ENCODE measurements around the gene ZNF646. TPM values are rescaled to one million over a fixed set of nuclear protein-coding genes. Genes with fewer than 3 reads are reported as not detected.
A peak's percentile ranks its signal among the peaks of the same experiment; 100 is the strongest.

ZNF646 gene
- total and polyA plus RNA-seq, 2 of the 13 experiments (the other 11 are each of a cell fraction or from before 2014, with no cell fraction given) = 3.4 to 10.9 TPM

GRCh38 chr16:31073142-31073969 is 866 bp upstream of the ZNF646 start (continued):
- no peak for TF ChIP-seq THAP8 (CRISPR knock-in tag; IDR thresholded peaks at IDR 0.05; ENCODE audit: borderline replicate concordance)
- no peak for TF ChIP-seq ZNF562 (CRISPR knock-in tag; IDR thresholded peaks at IDR 0.05; ENCODE audit: borderline replicate concordance)
- peak; percentile 30 for TF ChIP-seq ZFYVE20 (CRISPR knock-in tag; IDR thresholded peaks at IDR 0.05; ENCODE audit: borderline replicate concordance, low read depth)
- TF ChIP-seq KLF16 (CRISPR knock-in tag; IDR thresholded peaks at IDR 0.05) = peak in 1 of 2 experiments; percentile 11; a peak in 1 of 4 replicates
- peak; percentile 53 to 75; a peak in 3 of 4 replicates for TF ChIP-seq POLR2A (IDR thresholded peaks at IDR 0.05; ENCODE audit: insufficient read depth in 1 of 2, low read depth in 2 of 2, low read length in 2 of 2)
- TF ChIP-seq ZNF138 (CRISPR knock-in tag; IDR thresholded peaks at IDR 0.05; ENCODE audit: low read depth) = peak; percentile 65
- peak; percentile 78; the same call in 1 of the 2 replicates for TF ChIP-seq KDM1A (CRISPR knock-in tag; IDR thresholded peaks at IDR 0.05)
- TF ChIP-seq MTA1 (CRISPR knock-in tag; IDR thresholded peaks at IDR 0.05; ENCODE audit: borderline replicate concordance) = peak; percentile 4; the same call in 1 of the 2 replicates
- peak; percentile 72; the same call in 1 of the 2 replicates for TF ChIP-seq ZNF367 (CRISPR knock-in tag; IDR thresholded peaks at IDR 0.05; ENCODE audit: borderline replicate concordance)
- peak; percentile 79 for TF ChIP-seq SPEN (CRISPR knock-in tag; IDR thresholded peaks at IDR 0.05; ENCODE audit: low read depth)
- no peak; the same call in 1 of the 2 replicates for TF ChIP-seq TFDP1 (CRISPR knock-in tag; IDR thresholded peaks at IDR 0.05; ENCODE audit: borderline replicate concordance)
- TF ChIP-seq SMYD3 (CRISPR knock-in tag; IDR thresholded peaks at IDR 0.05) = no peak
- peak; percentile 85; the same call in 1 of the 2 replicates for TF ChIP-seq ZFX (CRISPR knock-in tag; IDR thresholded peaks at IDR 0.05; ENCODE audit: low read depth)
- 0 out of 2 replicates have a peak, but pooled peaks have one; percentile 7 for TF ChIP-seq ZSCAN22 (CRISPR knock-in tag; IDR thresholded peaks at IDR 0.05)
- peak; percentile 64; the same call in 1 of the 2 replicates for TF ChIP-seq ZGPAT (CRISPR knock-in tag; IDR thresholded peaks at IDR 0.05)
- TF ChIP-seq AKAP8 (CRISPR knock-in tag; IDR thresholded peaks at IDR 0.05) = 0 out of 2 replicates have a peak, but pooled peaks have one; percentile 18
- TF ChIP-seq SIX4 (CRISPR knock-in tag; IDR thresholded peaks at IDR 0.05) = peak; percentile 60; the same call in 1 of the 2 replicates
- peak; percentile 86 for TF ChIP-seq ZMYM4 (CRISPR knock-in tag; IDR thresholded peaks at IDR 0.05)
- TF ChIP-seq, protein P1, sequence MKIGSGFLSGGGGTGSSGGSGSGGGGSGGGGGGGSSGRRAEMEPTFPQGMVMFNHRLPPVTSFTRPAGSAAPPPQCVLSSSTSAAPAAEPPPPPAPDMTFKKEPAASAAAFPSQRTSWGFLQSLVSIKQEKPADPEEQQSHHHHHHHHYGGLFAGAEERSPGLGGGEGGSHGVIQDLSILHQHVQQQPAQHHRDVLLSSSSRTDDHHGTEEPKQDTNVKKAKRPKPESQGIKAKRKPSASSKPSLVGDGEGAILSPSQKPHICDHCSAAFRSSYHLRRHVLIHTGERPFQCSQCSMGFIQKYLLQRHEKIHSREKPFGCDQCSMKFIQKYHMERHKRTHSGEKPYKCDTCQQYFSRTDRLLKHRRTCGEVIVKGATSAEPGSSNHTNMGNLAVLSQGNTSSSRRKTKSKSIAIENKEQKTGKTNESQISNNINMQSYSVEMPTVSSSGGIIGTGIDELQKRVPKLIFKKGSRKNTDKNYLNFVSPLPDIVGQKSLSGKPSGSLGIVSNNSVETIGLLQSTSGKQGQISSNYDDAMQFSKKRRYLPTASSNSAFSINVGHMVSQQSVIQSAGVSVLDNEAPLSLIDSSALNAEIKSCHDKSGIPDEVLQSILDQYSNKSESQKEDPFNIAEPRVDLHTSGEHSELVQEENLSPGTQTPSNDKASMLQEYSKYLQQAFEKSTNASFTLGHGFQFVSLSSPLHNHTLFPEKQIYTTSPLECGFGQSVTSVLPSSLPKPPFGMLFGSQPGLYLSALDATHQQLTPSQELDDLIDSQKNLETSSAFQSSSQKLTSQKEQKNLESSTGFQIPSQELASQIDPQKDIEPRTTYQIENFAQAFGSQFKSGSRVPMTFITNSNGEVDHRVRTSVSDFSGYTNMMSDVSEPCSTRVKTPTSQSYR (CRISPR knock-in tag; IDR thresholded peaks at IDR 0.05; ENCODE audit: borderline replicate concordance) = peak; percentile 44; the same call in 1 of the 2 replicates
